Measurements from ENCODE around the gene SORCS2.

The SORCS2 gene

DNA sequence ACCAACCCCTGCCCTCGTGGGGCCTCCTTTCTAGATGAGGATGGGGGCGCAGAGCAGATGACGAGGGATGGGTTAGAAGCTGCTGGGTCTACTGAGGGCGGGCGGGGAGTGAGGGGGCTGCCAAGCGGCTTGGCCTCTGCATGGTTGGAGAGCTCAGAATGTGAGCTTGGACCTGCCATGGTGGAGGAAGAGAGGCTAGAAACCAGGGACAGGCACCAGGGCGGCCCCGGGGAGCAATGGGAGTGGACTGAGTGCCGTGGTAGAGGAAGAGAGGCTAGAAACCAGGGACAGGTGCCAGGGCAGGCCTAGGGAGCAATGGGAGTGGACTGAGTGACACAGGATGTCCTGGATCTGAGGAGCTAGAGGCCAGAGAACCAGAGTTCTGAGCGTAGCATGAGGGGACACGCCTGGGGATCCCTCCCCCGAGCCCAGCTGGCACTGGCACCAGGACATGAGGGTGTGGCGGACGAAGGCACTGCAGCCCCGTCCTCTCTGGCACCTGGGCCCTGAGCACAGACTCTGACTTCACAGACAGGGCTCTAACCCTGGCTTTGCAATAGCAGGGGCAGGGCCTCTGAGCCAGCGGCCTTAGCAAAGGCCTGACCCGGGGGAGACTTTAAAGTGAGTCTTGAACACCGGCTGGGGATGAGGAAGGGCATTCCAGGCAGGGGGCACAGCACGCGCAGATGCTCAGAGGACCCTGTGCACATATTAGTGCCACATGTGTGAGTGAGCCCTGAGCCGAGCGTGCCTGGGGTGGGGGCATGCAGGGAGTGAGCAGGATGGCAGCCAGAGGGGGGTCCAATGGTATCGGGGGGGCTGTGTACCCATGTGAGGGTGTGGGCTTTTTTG lies 456.4 kb downstream of the SORCS2 start:
- FAIRE-seq: no peak

DNA sequence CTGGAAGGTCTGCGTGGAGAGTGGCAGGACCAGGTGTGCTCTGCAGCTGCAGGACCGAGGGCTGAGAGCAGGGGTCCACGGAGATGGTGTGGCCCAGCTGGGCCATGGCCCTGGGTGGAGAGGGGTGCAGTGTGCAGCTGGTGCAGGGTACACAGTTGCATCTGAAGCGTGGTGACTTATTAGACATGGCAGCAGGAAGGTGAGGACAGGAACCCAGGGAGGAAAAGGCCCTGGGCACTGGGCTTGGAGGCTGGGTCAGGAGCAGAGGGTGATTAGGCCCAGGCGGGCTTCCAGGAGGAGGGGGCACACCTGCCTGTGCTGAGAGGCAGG lies 457.0 kb downstream of the SORCS2 start:
- no peak for FAIRE-seq

DNA sequence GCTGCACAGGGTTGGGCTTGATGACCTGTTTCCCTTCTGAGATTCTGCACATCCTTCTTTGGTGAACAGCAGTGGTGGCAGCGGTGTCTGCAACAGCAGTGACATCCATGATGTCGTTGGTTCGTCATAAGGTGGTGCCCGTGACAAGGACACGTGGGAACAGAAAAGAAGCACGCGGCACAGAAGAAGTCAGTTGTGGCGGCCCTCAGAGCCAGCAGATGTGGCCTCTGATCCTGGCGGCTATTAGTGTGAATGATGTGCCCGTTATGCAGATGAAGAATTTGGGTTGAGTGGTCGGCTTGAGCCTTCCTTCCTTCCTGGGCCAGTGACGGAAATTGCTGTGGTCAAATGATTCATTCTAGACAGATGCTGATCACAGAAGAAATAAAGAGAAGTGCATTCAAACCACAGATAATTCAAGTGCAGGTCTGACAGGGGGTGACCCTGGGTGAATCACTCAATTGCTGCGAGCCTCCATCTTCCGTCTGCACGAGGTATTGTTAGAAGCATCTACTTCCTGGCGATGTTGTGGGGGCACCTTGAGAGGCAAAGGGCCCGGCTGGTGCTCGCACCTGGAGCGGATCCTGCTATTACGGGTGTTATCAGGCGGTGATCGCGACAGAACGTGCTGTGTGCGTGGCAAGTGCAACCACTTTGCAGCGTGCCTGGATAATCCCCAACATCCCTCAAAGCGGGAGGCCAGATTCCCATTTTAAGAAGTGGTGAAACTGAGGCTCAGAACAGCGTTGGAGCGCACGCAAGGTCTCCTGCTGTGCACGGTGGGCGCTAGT lies 457.6 kb downstream of the SORCS2 start:
- no peak for FAIRE-seq

DNA sequence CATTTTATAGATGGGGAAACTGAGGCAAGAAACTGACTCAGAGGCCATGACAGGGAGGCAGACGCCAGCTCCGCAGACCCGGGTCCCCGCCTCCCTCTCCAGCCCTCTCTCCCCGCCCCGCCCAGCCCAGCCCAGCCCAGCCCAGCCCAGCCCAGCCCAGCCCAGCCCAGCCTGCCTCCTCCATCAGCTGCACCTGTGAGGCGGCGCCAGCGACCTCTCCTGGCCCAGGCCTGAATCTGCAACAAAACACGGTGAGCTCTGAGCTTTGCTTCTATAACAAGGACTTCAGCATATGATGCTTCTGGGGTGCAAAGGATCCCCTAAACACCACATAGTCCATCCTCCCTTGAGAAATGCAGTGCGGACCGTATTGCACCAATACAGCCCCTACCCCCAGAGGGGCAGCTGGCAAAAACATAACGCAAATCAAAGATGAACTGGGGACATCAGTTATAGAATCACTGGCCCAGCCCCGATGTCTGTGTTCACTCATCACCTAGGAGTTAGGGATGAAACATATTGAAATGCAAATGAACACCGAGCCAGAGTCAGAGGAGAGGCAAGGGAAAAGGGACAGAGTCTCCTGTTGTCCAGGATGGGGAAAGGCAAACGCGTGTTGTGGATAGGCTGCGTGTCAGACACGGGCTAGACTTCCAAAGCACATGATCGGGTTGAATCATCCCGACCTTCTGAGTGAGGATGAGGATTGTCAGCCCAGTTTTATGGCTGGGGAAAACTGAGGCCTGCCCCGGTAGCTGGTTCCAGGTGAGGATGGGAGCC lies 458.5 kb downstream of the SORCS2 start:
- FAIRE-seq: no peak

DNA sequence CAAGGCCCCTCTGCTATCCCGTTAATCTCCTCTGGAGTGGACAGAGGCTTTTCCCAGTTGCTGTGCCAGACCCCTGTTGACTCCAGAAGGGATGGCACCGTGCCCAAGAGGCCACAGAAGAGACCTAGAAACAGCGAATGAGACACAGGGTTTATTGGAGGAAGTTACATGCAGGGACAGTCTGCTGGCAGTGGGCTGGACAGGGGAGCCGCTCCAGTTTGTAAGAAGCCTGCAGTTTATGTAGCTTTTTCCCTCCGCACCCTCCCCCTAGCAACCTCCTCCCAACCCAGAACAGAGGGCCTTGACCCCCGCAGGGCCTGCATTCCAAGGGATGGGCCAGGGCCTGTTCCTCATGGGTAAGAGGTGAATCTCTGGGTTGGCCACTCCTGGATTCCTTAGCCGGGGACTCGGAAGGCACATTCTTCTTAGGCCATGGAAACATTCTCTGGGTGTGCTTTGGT lies 459.2 kb downstream of the SORCS2 start:
- no peak for FAIRE-seq

DNA sequence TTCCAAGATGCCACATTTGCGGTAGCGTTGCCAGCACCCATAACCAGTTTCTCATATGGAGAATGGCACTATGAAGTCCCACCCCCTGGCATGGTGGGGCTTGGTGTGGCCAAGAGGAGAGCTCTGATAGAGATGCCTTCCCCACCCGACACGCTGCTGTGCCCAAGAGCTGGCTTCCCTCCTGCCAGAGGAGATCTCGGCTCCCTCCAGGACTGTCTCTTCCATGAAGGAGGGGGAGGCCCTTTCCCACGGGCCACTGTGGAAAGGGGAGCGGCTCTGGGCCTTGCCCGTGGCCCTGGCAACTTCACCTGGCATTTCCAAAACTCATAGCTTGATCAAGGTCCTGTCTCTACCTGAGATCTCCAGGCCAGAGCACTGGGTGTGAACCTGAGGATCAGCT lies 459.7 kb downstream of the SORCS2 start:
- FAIRE-seq: no peak

DNA sequence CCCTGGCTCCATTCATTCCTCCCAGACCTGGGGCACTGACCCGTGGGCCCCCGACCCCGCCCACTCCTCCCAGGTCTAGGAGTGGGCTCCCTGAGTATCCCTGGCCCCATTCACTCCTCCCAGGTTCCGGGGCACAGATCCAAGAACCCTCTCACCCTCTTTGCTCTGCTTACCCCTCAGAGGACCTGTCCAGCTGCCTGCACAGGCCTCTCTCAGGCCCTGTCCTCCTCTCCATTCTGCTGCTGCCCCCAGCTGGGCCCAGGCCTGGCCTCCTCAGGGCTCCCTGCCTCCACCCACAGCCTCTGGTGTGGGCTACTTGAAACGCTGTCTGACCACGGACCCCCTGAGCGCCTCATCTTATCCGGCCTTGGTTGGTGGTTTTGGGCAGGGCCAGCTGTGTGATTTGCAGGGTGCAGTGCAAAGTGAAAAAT lies 460.1 kb downstream of the SORCS2 start:
- no peak for FAIRE-seq

DNA sequence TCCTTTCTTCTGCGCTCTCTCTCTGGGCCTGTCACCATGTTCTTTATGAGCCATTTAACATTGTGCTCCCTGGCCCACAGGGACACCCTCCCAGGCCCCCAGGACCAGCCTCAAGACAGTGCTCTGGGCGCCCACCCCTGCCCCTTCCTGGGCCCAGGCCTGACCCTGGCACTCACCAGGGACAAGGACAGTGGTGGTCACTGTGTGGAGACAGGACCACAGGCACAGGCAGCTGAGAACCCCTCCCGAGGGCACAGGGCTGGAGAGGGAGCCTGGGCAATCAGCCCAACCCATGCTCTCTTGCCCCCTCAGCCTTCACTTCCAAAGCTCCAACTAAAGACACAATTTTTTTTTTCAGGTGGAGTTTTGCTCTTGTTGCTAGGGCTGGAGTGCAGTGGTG lies 460.6 kb downstream of the SORCS2 start:
- FAIRE-seq: no peak

DNA sequence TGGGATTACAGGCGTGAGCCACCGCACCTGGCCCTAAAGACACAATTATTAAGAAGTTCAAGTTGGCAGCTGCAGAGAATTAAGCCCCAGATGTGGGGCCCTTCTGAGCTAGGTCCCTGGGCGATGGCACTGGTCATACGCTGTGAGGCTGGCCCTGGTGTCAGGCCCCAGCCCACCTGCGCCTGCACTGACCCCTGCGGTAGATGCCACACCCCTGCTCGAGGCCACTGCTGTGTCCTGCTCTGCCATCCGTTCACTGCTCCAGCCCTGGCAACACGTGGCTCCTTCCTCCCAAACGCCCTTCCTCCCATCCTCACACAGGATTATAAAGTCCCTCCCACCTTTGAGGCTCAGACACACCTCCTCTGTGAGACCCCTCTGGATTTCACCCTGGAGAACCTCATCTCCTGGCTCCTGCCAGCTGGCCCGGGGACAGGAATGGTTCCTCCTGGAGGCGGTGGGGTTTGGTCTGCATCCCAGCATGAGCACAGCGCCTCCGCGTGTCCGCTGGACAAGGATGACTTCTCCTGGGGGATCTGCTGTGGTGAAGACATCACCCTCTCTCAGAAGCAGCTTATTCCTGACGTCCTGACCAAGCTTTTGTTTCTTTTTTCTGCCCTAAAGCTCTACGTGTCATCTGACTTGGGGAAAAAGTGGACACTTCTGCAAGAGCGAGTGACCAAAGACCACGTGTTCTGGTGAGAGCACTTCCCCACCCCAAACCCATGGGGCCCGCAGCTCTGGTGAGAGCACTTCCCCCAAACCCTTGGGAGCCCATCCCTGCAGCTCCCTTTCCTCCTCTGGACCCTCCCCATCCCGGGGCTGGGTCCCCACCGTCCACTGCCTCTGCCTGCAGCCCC lies 461.4 kb downstream of the SORCS2 start:
- FAIRE-seq: no peak

DNA sequence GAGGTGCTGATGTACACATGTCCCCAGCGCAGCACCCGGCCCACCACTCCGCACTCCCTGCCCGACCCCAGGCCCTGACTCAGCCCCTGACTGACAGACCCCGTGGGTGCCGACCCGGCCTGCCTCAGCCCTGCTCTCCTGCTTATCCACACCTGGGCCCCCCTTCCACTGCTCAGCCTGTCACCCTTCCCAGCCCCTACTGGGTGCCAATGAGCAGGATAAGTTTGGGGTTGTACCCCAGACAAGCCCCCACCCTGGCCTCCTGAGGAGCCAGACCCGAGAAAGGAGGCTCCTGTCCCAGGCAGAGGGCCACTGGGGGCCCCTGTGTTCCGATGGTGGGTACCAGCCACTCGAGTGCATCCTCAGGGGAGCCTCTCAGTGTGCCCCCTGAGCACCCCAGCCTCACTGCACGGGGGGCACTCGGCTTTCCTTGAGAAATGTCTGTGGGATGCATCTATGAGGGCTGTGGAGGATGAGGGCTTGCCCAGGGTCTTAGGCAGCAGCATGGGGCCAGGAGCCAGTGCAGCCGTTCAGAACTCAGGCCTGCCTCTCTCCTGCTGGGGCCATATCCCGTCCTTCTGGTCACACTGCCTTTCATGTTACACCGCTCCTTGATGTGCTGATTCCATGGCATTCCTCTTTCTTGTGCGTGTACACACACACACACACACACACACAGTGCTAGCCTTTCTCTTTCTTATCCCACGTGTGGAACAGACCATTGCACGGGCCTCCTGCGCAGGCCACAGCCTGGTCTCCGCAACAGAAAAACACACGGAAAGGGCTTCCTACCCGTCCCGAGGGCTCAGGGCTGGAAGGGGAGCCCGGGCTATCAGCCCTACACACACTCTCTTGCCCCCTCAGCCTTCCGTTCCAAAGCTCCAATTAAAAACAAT lies 462.5 kb downstream of the SORCS2 start:
- FAIRE-seq: no peak

DNA sequence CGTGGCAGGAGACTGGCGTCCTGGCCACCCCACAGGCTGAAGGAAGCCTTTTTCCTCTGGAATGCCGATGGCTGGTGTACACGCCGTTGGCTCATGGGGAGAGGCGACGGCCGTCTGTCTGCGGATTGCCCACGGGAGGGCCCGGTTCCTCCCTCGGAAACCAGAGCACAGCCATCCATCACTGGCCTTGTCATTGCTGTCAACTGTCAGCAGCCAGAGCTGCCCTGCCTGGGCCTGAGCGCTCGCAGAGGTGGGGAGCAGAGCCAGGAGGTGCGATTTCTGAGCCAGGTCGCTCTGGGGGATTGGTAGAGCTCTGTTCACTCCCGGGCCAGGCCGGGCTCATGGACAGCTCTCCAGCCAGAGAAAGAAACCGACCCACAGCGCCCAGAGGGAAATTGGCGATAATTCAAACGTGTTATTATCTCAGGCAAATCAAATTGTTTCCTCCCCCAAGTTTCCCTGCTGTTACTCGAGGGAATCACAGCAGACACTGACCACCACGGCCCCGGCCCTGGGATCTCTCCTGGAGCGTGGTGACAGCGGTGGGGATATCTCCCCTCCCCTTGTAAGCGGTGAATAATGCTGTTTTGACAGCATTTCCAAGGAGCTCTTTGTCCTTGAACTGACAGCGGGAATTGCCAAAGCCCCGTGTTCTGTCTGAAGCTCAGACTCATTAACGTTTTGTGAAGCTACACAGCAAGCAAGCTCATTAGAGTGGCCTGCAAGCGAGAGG lies 463.3 kb downstream of the SORCS2 start:
- no peak for FAIRE-seq

DNA sequence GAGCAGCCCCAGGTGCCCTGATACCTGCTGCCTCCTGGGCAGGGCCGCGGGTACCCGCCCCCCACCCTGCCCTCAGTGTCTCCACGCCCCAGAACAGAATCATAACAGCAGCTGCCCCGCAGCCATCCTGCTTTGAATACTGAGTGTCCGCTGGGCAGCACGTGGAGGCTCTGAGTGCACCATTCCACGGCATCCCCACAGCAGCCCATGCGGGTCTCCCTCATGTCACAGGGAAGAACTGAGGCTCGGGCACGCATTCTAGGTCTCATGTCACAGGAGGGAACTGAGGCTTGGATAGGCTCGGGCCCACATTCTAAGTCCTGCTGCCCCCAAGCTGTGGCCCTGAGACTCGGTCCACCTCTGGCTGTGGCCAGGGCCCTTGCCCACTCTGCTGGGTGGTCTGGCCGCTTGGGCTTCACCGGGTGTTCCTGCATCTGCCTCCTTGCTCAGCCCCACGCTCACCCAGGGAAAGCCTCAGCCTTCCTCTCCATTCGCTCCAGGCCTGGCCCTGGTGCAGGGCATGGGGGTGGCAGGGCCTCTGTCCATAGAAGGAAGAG lies 464.0 kb downstream of the SORCS2 start:
- no peak for FAIRE-seq

DNA sequence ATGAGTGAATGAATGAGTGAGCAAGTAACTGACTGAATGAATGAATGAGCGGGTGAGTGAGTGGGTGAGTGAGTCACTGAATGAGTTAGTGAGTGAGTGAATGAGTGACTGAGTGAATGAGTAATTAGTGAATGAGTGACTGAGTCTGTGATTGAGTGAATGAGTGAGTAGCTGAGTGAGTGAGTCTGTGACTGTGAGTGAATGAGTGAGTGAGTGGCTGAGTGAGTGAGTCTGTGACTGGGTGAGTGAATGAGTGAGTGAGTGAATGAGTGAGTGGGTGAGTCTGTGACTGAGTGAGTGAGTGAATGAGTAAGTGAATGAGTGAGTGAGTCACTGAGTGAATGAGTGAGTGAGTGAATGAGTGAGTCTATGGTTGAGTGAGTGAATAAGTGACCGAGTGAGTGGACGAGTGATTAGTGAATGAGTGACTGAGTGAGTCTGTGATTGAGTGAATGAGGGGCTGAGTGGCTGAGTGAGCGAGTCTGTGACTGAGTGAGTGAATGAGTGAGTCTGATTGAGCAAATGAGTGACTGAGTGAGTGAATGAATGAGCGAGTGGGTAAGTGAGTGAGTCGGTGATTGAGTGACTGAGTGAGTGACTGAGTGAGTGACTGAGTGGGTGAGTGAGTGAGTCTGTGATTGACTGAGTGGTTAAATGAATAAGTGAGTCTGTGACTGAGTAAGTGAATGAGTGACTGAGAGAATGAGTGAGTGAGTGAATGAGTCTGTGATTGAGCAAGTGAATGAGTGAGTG lies 465.4 kb downstream of the SORCS2 start:
- FAIRE-seq: no peak

DNA sequence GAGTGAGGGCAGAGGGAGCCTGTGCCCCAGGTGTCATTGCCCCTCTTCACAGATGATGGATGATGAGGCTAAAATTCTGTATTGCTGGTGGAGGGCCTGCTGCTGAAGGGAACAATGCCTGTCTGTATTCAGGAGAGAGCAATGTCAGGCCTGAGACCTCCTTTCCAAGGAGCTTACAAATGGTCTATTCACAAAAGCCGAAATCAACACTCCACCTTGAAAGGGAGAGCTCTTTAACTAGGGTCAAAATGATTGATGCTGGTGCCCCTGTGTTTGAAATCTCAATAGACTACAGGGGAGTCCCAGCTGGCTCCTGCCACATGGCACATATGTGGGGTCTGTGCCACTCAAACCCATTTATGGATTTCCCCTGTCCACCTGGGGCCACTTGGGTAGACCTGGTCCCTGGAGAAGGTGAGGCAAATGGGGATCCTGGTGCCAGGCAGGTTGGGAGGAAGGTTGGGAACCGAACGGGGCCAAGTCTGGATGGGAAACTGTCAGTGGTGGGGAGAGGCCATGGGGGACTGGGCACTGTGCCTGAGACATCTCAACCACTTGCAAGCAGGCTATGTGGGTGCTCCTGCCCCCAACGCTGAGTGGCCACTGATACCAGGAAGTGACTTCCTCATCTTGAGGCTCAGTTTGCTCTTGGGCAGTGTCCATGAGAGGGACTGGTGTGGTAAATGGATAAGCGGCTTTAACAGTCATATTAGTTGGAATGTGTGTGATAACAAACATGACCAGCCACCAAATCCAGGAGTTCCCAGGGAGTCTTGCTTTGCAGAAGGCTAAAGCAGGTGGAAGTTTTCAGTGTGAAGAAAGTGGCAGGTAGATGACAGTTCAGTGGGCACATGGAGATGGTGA lies 466.2 kb downstream of the SORCS2 start:
- FAIRE-seq: no peak

DNA sequence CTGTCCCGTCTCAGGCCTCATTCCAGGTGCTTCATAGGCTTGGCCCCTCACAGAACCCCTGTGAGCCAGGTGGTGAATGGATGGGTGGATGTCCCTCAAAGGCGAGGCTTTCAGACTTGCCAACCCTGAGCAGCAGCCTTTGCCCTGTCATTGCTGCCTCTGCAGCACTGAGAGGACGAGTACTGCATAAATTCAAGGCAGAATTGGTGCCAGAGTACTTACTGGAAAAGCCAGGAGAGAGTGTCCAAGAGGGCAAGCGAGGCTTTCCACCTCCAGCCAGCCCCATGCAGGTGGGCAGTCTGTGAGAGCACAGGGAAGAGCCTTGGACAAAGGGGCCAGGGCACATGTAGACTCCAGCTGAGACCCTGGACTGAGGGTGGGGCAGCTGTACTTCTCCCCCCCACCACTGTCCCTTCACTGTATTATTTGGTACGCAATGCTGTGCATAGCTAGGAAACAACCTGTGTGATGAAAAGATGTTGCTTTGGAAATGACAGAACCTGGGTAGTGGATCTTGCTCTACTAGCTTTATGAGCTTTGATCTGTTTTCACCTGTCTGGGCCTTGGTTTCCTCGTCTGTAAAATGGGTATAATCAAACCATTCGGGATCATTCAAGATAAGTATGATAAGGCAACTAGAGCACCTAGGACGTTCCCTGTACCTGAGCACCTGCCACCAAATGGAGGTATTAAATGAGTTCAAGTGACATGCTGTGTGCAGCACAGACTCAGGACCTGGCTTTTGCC lies 467.3 kb downstream of the SORCS2 start:
- FAIRE-seq: no peak

DNA sequence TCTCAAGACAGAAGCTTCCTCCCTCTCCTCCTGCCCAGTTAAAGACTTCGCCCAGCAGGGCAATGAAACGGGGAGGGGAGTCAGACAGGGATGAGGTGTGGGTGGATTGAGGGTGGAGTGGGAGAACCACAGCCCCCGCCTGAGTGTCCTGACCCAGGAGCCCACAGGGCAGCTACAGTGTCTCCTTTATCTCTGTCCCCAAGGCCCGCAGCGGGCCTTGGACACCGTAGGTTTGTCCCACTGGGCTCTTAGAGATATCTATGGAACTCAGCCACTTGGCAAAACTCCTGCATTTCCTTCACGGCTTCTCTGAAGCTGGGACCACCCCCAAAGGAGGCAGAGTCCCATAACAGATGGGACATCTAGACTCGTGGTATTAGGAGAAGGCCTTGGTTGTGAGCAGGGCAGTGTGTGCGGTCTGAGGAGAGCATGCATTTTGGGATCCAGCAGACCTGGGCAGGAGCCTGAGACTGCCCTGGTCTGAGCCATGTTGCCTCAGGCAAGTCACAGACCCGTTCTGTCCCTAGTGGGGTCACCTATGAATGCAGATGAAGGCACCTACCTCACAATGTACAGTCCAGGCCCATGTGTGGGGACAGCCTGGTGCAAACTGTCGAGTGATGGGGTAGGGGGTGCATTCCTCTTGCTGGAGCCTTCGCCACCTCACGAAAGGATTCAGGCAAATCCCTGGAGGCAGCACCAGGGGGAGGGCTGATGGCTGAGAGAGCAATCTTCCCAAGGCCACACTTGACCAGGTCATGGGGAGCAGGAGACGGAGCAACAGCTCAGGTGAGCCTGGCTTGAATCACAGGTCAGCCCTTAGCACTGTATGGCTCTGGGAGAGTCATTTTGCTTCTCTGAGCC lies 468.1 kb downstream of the SORCS2 start:
- no peak for FAIRE-seq

Measured in islet of Langerhans (tissue), 1 donor.